OCI-LY1 (cell line): ENCODE results near the gene NOTCH1.

Experiments
- H2AFZ ChIP-seq: fragments of 200-600 bp; sonication (generic), shearing (Covaris generic); 2 replicates; pipeline ENCODE4 v1.6.0; 2014; ENCODE audit warnings: antibody characterized with exemption, mild to moderate bottlenecking, low read length
- H3F3A ChIP-seq: fragments of 200-600 bp; sonication (generic), shearing (Covaris generic); 2 replicates; pipeline ENCODE4 v1.6.0; 2014; ENCODE audit warnings: mild to moderate bottlenecking, antibody characterized with exemption, low read length, moderate library complexity; ENCODE audit not compliant: insufficient read depth
- H3K27ac ChIP-seq: fragments of 200-600 bp; sonication (generic); 2 replicates; pipeline ENCODE4 v1.5.1; 2014; ENCODE audit warnings: low read length, mixed run types, mild to moderate bottlenecking, low read depth; ENCODE audit not compliant: poor library complexity, severe bottlenecking
- H3K27me3 ChIP-seq: fragments of 200-600 bp; sonication (generic); 2 replicates; pipeline ENCODE4 v1.6.0; 2014; ENCODE audit warnings: antibody characterized with exemption, mild to moderate bottlenecking, low read length, moderate library complexity; ENCODE audit not compliant: insufficient read depth
- H3K36me3 ChIP-seq: fragments of 200-600 bp; sonication (generic); 2 replicates; pipeline ENCODE4 v1.6.1; 2014; ENCODE audit warnings: mild to moderate bottlenecking, antibody characterized with exemption, low read length, moderate library complexity, mixed read lengths; ENCODE audit not compliant: insufficient read depth
- H3K4me1 ChIP-seq: fragments of 200-600 bp; sonication (generic); 2 replicates; pipeline ENCODE4 v1.5.1; 2014; ENCODE audit warnings: mild to moderate bottlenecking, low read length, moderate library complexity; ENCODE audit not compliant: insufficient read depth, severe bottlenecking
- H3K4me2 ChIP-seq: fragments of 200-600 bp; sonication (generic), shearing (Covaris generic); 2 replicates; pipeline ENCODE4 v1.6.1; 2014; ENCODE audit warnings: low read length
- H3K4me3 ChIP-seq: fragments of 200-600 bp; sonication (generic); 2 replicates; pipeline ENCODE4 v1.5.1; 2014; ENCODE audit warnings: low read length, low read depth, mild to moderate bottlenecking, mixed read lengths; ENCODE audit not compliant: poor library complexity, severe bottlenecking
- H3K79me2 ChIP-seq: fragments of 200-600 bp; shearing (Covaris generic); 2 replicates; pipeline ENCODE4 v1.6.1; 2016; ENCODE audit warnings: mixed run types, low read length, mixed read lengths; ENCODE audit not compliant: insufficient read depth
- H3K9ac ChIP-seq: fragments of 200-600 bp; sonication (generic), shearing (Covaris generic); 2 replicates; pipeline ENCODE4 v1.6.1; 2014; ENCODE audit warnings: mild to moderate bottlenecking, low read length, mixed read lengths
- H3K9me2 ChIP-seq: fragments of 200-600 bp; sonication (generic), shearing (Covaris generic); 2 replicates; pipeline ENCODE4 v1.6.1; 2014; ENCODE audit warnings: low read depth, mild to moderate bottlenecking, low read length, mixed read lengths
- H3K9me3 ChIP-seq: fragments of 200-600 bp; shearing (Covaris generic); 2 replicates; pipeline ENCODE4 v1.6.1; 2014; ENCODE audit warnings: low read length, mixed read lengths
- H4K20me1 ChIP-seq: fragments of 200-600 bp; sonication (generic), shearing (Covaris generic); 2 replicates; pipeline ENCODE4 v1.6.0; 2016; ENCODE audit warnings: mild to moderate bottlenecking, low read length; ENCODE audit not compliant: insufficient read depth
- EZH2 ChIP-seq: fragments of 200-600 bp; sonication (generic), shearing (Covaris generic); IDR thresholded peaks from 2 replicates; pipeline ENCODE4 v1.8.0; 2017; ENCODE audit warnings: borderline replicate concordance, mixed run types, mild to moderate bottlenecking, antibody characterized with exemption, low read length, moderate library complexity, mixed read lengths
- TF ChIP-seq, protein P1 (sequence below): fragments of 200-600 bp; sonication (generic), shearing (Covaris generic); IDR thresholded peaks from 2 replicates; pipeline ENCODE4 v1.5.1; 2017; ENCODE audit warnings: mild to moderate bottlenecking, antibody characterized with exemption, low read length, moderate library complexity, mixed read lengths

Gene NOTCH1

DNA sequence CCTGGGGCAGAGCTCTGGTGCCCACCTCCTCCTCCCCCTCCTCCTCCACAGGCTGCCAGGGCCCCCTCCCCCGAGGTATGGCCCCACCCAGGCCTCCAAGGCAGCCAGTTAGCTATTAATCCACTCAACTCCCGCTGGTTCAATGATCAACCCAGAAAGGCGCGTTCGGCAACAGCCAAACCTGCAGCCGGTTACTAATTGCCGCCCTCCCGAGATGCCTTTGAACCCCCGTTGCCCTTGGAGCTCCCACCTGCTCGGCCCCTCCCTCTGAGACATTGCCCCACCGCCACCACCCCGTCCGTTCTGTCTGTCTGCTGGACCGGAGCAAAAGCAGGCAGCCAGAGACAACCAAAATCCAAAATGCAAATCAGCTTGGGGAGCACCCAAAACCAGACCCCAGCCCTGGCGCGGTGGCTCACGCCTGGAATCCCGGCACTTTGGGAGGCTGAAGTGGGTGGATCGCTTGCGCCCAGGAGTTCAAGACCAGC is 25.8 kb downstream of the NOTCH1 start:
- Histone ChIP-seq H4K20me1 (no peaks in the 10 kb centered on the region), H3K27ac (no peak overlapping the region), H3K79me2 (no peaks in the 10 kb centered on the region), H3K4me3 (no peak overlapping the region), H3F3A (no peaks in the 10 kb centered on the region), H3K9me2 (no peaks in the 10 kb centered on the region), H3K9me3 (no peaks in the 10 kb centered on the region), H3K4me2 (no peak overlapping the region), H3K9ac (no peak overlapping the region), H3K36me3 (no peaks in the 10 kb centered on the region), H3K27me3 (no peaks in the 10 kb centered on the region), H2AFZ (no peak overlapping the region), H3K4me1 (no peaks in the 10 kb centered on the region)
- no peak for TF ChIP-seq EZH2
- TF ChIP-seq, protein P1, sequence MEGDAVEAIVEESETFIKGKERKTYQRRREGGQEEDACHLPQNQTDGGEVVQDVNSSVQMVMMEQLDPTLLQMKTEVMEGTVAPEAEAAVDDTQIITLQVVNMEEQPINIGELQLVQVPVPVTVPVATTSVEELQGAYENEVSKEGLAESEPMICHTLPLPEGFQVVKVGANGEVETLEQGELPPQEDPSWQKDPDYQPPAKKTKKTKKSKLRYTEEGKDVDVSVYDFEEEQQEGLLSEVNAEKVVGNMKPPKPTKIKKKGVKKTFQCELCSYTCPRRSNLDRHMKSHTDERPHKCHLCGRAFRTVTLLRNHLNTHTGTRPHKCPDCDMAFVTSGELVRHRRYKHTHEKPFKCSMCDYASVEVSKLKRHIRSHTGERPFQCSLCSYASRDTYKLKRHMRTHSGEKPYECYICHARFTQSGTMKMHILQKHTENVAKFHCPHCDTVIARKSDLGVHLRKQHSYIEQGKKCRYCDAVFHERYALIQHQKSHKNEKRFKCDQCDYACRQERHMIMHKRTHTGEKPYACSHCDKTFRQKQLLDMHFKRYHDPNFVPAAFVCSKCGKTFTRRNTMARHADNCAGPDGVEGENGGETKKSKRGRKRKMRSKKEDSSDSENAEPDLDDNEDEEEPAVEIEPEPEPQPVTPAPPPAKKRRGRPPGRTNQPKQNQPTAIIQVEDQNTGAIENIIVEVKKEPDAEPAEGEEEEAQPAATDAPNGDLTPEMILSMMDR = no peak

DNA sequence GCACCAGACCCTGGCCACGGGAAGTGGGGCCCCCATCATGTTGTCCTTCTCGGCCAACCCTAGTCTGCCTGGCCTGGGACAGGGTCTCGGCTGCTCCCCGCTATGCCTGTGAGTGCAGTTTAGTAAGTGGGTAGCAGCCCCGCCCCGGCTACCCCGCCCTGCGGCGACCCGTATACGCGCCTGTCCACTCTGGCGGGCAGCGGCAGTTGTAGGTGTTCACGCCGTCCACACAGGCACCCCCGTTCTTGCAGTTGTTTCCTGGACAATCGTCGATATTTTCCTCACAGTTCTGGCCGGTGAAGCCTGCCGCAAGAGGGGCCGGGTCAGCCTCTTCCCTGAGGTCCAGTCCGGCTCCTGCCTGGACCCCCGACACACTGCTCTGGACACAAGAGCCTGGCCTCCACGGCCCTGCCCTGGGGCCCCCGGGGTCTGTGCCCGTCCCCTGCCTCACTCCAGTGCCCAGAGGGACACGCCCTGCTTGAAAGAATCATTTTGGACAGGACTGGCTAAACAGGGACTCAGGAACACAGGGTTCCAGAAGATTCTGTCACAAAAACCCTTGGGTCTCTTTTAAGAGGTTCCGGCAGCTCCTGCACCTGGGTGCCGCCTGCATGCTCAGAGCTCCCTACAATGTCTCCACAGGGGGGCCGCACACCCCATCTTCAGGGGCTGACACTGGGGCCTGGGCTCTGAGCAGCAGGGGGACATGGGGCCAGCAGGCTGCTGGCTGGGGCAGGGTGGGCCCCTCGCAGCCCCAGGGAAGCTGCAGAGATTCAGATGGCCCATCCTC is 26.4 kb downstream of the NOTCH1 start:
- Histone ChIP-seq H3K36me3 (no peaks in the 10 kb centered on the region), H3F3A (no peaks in the 10 kb centered on the region), H3K27me3 (no peaks in the 10 kb centered on the region), H3K9me2 (no peaks in the 10 kb centered on the region), H4K20me1 (no peaks in the 10 kb centered on the region), H3K79me2 (no peaks in the 10 kb centered on the region), H3K4me3 (no peak overlapping the region), H3K27ac (no peak overlapping the region), H2AFZ (no peak overlapping the region), H3K9ac (no peak overlapping the region), H3K4me2 (no peak overlapping the region), H3K4me1 (no peaks in the 10 kb centered on the region), H3K9me3 (no peaks in the 10 kb centered on the region)
- TF ChIP-seq, protein P1 = no peak
- no peak for TF ChIP-seq EZH2

DNA sequence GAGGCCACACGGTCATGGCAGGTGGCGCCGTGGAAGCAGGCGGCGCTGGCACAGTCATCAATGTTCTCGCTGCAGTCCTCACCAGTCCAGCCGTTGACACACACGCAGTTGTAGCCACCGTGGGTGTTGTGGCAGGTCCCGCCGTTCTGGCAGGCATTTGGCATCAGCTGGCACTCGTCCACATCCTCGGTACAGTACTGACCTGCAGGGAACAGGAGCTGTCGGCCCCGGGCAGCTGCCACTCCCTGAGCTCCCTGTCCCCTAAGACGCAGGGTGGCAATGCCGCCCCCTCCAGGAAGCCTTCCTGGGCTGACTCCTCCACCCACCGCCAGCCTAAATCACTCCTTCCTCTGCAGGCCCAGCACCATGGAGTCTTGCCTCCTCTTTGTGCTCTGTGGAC is 27.2 kb downstream of the NOTCH1 start:
- TF ChIP-seq EZH2 = no peak
- TF ChIP-seq, protein P1 = no peak
- no peak overlapping the region for H3K4me2 ChIP-seq
- H3K9ac ChIP-seq = no peak overlapping the region
- H3K27me3 ChIP-seq = no peaks in the 10 kb centered on the region
- H3K9me3 ChIP-seq = no peaks in the 10 kb centered on the region
- H3K4me3 ChIP-seq = no peak overlapping the region
- H3K4me1 ChIP-seq = no peaks in the 10 kb centered on the region
- H3K79me2 ChIP-seq = no peaks in the 10 kb centered on the region
- H4K20me1 ChIP-seq = no peaks in the 10 kb centered on the region
- no peaks in the 10 kb centered on the region for H3K9me2 ChIP-seq
- no peaks in the 10 kb centered on the region for H3K36me3 ChIP-seq
- no peak overlapping the region for H2AFZ ChIP-seq
- H3K27ac ChIP-seq = no peak overlapping the region
- H3F3A ChIP-seq = no peaks in the 10 kb centered on the region
